K562 (cell line): Measurements from ENCODE around the gene MLN. TPM values are rescaled to one million over a fixed set of nuclear protein-coding genes. Genes with fewer than 3 reads are reported as not detected.

Experiments used
- C11orf30 ChIP-seq: fragments of 450-650 bp; IDR thresholded peaks from 2 replicates; pipeline ENCODE4 v1.6.1; 2016; ENCODE audit warnings: low read depth, mild to moderate bottlenecking
- CBX5 ChIP-seq: IDR thresholded peaks from 2 replicates; pipeline ENCODE4 v1.6.1; 2014; ENCODE audit warnings: low read depth, borderline replicate concordance
- CXXC5 ChIP-seq: fragments of 250-450 bp; sonication (Bioruptor Pico); IDR thresholded peaks from 2 replicates; pipeline ENCODE4 v1.8.0; 2022; ENCODE audit warnings: inconsistent platforms, mild to moderate bottlenecking, moderate library complexity
- ETV1 ChIP-seq: fragments of 450-650 bp; conservative IDR thresholded peaks from 2 replicates; pipeline ENCODE4 v1.6.1; 2016; ENCODE audit warnings: missing genetic modification characterization, control low read depth, low read depth, missing compliant biosample characterization
- GABPA ChIP-seq: fragments of 200-800 bp; sonication (Bioruptor generic); conservative IDR thresholded peaks from 2 replicates; pipeline ENCODE4 v1.6.1; 2016; ENCODE audit warnings: low read depth, missing genetic modification characterization, missing compliant biosample characterization
- HMGN3 ChIP-seq: IDR thresholded peaks from 2 replicates; pipeline ENCODE4 v1.6.1; 2011; ENCODE audit warnings: borderline replicate concordance, low read depth, mild to moderate bottlenecking, mixed read lengths, low read length; ENCODE audit not compliant: insufficient read length; ENCODE audit errors: extremely low read depth
- LCOR ChIP-seq: sonication (generic); formaldehyde crosslinking; IDR thresholded peaks from 2 replicates; pipeline ENCODE4 v1.8.0; 2022; ENCODE audit warnings: mild to moderate bottlenecking, missing genetic modification reagents
- MAFF ChIP-seq: IDR thresholded peaks from 2 replicates; pipeline ENCODE4 v1.6.1; 2012; ENCODE audit warnings: low read length, improper control_type of control experiment
- MEF2A ChIP-seq: IDR thresholded peaks from 2 replicates; pipeline ENCODE4 v1.6.1; 2011; ENCODE audit warnings: low read depth, mild to moderate bottlenecking, low read length, moderate library complexity; ENCODE audit not compliant: control insufficient read depth
- ZNF24 ChIP-seq: fragments of 450-650 bp; IDR thresholded peaks from 2 replicates; pipeline ENCODE4 v1.6.1; 2016
- polyA plus RNA-seq, 8 experiments: library from polyadenylated mRNA; depleted of rRNA in 4 of 8; stranded (reverse) in 5 of 8; unstranded in 3 of 8; fragments of >200 nt; fragmentation: Nextera tagmentation in 2 of 8; fragmentation: Illumina TruSeq in 1 of 8; extraction: Ambion mirVana in 2 of 8; extraction: Trizol in 1 of 8; gene quantifications; 2 replicates each; pipeline versions ENCODE4 v1.2.1 to v1.2.3, GENCODE V29; 2011 to 2014; ENCODE audit warnings: inconsistent platforms in 1 of 8, missing spikeins in 1 of 8
- total RNA-seq, 7 experiments: library from RNA; depleted of rRNA in 6 of 7; stranded (reverse); fragments of >200 nt in 6 of 7; fragmentation: Illumina TruSeq in 2 of 7; extraction: Trizol in 2 of 7; gene quantifications; 2 replicates each; pipeline versions ENCODE4 v1.2.1 to v1.2.3, GENCODE V29; 2011 to 2021; ENCODE audit warnings: low replicate concordance in 1 of 7
- TF ChIP-seq, protein P1 (sequence below): IDR thresholded peaks from 2 replicates; pipeline ENCODE4 v1.6.1; 2011; ENCODE audit warnings: borderline replicate concordance, low read depth, mild to moderate bottlenecking, moderate library complexity, low read length; ENCODE audit not compliant: insufficient read depth, poor library complexity, severe bottlenecking
- TF ChIP-seq, protein P2 (sequence below), 2 experiments: fragments of 450-650 bp in 1 of 2; sonication (generic) in 1 of 2; formaldehyde crosslinking in 1 of 2; IDR thresholded peaks; 2 replicates each; pipeline versions ENCODE4 v1.7.1 to v1.9.0; 2016 to 2022; ENCODE audit warnings: inconsistent platforms in 1 of 2, mild to moderate bottlenecking in 1 of 2, missing genetic modification reagents in 1 of 2

MLN gene
- total and polyA plus RNA-seq, 9 of the 15 experiments (the other 6 are each of a cell fraction or from before 2014, with no cell fraction given), result not detected

DNA sequence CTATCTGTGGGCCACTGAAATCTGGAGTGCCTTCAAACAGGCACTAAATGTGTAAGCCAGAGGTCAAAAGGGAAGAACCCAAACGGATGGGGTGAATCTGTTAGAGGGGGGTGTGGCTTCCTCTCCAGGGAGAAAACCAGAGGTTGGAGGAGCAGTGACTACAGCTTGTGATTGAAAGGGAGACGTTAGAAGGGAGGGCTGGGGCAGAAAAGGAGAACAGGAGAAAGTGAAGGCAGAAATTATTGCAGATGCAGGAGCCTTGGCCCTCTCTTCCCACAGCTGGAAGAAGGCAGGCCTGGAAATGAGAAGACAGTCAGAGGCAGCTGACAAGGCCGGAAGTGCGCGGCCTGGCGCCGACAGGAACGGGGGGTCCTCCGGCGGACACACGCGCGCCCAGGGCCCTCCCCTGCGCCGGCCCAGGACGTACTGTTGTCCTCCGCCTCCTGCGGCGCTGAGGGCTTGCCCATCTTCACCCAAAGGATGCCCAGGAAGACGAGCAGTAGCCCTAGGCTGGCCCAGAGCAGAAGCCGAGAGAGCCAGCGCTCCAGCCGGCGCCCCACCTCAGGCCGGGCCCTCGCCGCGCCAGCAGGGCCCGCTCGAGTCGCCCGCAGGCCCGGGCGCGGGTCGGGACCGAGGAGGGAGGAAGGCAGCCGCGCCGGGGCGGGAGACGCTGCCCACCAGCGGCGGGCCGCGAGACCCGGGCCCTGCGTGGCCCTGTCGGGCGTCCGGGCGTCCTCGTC is 15.7 kb downstream of the MLN start (continued):
- no peak for TF ChIP-seq CBX5
- TF ChIP-seq, protein P1, sequence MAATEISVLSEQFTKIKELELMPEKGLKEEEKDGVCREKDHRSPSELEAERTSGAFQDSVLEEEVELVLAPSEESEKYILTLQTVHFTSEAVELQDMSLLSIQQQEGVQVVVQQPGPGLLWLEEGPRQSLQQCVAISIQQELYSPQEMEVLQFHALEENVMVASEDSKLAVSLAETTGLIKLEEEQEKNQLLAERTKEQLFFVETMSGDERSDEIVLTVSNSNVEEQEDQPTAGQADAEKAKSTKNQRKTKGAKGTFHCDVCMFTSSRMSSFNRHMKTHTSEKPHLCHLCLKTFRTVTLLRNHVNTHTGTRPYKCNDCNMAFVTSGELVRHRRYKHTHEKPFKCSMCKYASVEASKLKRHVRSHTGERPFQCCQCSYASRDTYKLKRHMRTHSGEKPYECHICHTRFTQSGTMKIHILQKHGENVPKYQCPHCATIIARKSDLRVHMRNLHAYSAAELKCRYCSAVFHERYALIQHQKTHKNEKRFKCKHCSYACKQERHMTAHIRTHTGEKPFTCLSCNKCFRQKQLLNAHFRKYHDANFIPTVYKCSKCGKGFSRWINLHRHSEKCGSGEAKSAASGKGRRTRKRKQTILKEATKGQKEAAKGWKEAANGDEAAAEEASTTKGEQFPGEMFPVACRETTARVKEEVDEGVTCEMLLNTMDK, result peak; percentile 10
- TF ChIP-seq LCOR (CRISPR knock-in tag), result 0 out of 2 replicates have a peak, but pooled peaks have one; percentile 50
- TF ChIP-seq C11orf30, result 0 out of 2 replicates have a peak, but pooled peaks have one; percentile 22
- TF ChIP-seq MAFF, result no peak
- TF ChIP-seq GABPA (tag), result peak; percentile 68
- peak; percentile 10; the same call in 1 of the 2 replicates for TF ChIP-seq CXXC5 (CRISPR knock-in tag)
- TF ChIP-seq, protein P2, sequence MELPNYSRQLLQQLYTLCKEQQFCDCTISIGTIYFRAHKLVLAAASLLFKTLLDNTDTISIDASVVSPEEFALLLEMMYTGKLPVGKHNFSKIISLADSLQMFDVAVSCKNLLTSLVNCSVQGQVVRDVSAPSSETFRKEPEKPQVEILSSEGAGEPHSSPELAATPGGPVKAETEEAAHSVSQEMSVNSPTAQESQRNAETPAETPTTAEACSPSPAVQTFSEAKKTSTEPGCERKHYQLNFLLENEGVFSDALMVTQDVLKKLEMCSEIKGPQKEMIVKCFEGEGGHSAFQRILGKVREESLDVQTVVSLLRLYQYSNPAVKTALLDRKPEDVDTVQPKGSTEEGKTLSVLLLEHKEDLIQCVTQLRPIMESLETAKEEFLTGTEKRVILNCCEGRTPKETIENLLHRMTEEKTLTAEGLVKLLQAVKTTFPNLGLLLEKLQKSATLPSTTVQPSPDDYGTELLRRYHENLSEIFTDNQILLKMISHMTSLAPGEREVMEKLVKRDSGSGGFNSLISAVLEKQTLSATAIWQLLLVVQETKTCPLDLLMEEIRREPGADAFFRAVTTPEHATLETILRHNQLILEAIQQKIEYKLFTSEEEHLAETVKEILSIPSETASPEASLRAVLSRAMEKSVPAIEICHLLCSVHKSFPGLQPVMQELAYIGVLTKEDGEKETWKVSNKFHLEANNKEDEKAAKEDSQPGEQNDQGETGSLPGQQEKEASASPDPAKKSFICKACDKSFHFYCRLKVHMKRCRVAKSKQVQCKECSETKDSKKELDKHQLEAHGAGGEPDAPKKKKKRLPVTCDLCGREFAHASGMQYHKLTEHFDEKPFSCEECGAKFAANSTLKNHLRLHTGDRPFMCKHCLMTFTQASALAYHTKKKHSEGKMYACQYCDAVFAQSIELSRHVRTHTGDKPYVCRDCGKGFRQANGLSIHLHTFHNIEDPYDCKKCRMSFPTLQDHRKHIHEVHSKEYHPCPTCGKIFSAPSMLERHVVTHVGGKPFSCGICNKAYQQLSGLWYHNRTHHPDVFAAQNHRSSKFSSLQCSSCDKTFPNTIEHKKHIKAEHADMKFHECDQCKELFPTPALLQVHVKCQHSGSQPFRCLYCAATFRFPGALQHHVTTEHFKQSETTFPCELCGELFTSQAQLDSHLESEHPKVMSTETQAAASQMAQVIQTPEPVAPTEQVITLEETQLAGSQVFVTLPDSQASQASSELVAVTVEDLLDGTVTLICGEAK (IDR thresholded peaks at IDR 0.05), result peak; percentile 83
- TF ChIP-seq, protein P2 (CRISPR knock-in tag; IDR thresholded peaks at IDR 0.05), result no peak
- TF ChIP-seq ZNF24, result 0 out of 2 replicates have a peak, but pooled peaks have one; percentile 12
- TF ChIP-seq MEF2A, result no peak
- TF ChIP-seq ETV1 (tag), result peak; percentile 67
- TF ChIP-seq HMGN3, result peak; percentile 77
